Uterus (tissue), 4 donors: ENCODE results near the gene USHBP1. TPM values are rescaled to one million over a fixed set of nuclear protein-coding genes. Genes with fewer than 3 reads are reported as not detected.

ENCODE experiments used
- DNase-seq, 2 donors: peaks; one replicate each; pipeline ENCODE4 v3.0.0-alpha.2; 2019 to 2020
- H3K27ac ChIP-seq, 2 donors: fragments of 200-600 bp; sonication (generic); 1 replicate in 1 of 2; 2 replicates in 1 of 2; pipeline ENCODE4 v1.5.1; 2016 to 2018
- H3K27me3 ChIP-seq, 2 donors: fragments of 200-600 bp; sonication (generic); one replicate each; pipeline ENCODE4 v1.5.1; 2018 to 2019; ENCODE audit warnings: control low read depth in 1 of 2
- H3K36me3 ChIP-seq, 2 donors: fragments of 200-600 bp; sonication (generic); one replicate each; pipeline ENCODE4 v1.5.1; 2019; ENCODE audit warnings: control low read depth in 1 of 2
- H3K4me1 ChIP-seq, 2 donors: fragments of 200-600 bp; sonication (generic); one replicate each; pipeline ENCODE4 v1.5.1; 2018 to 2019; ENCODE audit warnings: control low read depth in 1 of 2
- H3K4me3 ChIP-seq, 2 donors: fragments of 200-600 bp; sonication (generic); 1 replicate in 1 of 2; 2 replicates in 1 of 2; pipeline ENCODE4 v1.5.1; 2018 to 2019; ENCODE audit warnings: mild to moderate bottlenecking in 1 of 2
- H3K9me3 ChIP-seq, 2 donors: fragments of 200-600 bp; sonication (generic); one replicate each; pipeline ENCODE4 v1.5.1; 2019; ENCODE audit warnings: control low read depth in 1 of 2
- POLR2A ChIP-seq, 2 donors: fragments of 450-650 bp; IDR thresholded peaks; one replicate each; pipeline ENCODE4 v1.6.1; 2016; ENCODE audit warnings: antibody characterized with exemption in 2 of 2, mild to moderate bottlenecking in 1 of 2, moderate library complexity in 1 of 2
- intact Hi-C: fragments of 100-400 bp; cut with DNase I; formaldehyde crosslinking; loops from one replicate; pipeline ENCODE4 v1.15.1; 2023; ENCODE audit warnings: low total_unique reads
- total RNA-seq, 4 donors: library from RNA; depleted of rRNA in 3 of 4; stranded (reverse); fragments of >200 nt in 3 of 4; gene quantifications; one replicate each; pipeline versions ENCODE4 v1.1.0 to v1.2.4, GENCODE V29; 2014 to 2023
- TF ChIP-seq, protein P1 (sequence below), 4 experiments: fragments of 200-600 bp in 2 of 4; fragments of 450-650 bp in 2 of 4; sonication (generic) in 2 of 4; IDR thresholded peaks; one replicate each; pipeline ENCODE4 v1.5.1; 2016 to 2019; ENCODE audit warnings: antibody characterized with exemption in 4 of 4, mild to moderate bottlenecking in 2 of 4, moderate library complexity in 1 of 4
- donor health status: DM: yes; HTN: yes; CAD: no.

The USHBP1 gene
- total RNA-seq, 4 donors from 2014 or later: 3.5 to 23.8 (median 13.0) TPM

DNA sequence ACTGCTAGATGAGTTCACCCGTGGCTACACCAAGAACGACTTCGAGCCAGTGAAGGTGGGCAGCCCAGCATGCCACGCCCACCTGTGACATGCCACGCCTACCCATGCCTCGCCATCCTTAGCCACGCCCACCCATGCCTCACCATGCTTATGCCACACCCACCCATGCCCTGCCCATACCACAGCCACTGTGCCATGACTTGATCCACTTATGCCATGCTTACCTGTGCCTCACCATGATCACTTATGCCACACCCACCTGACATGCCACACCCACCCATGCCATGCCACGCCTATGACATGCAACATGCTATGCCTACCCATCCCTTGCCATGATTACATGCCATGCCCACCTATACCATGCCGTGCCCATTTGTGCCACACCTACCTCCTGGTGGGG lies 62.3 kb downstream of the USHBP1 start:
- H3K4me3 ChIP-seq: no peak overlapping the region
- H3K27me3 ChIP-seq: no peaks in the 10 kb centered on the region
- intact Hi-C loops: no loop called here
- no peak for DNase-seq
- H3K4me1 ChIP-seq: no peaks in the 10 kb centered on the region
- H3K36me3 ChIP-seq: no peaks in the 10 kb centered on the region
- TF ChIP-seq POLR2A (IDR thresholded peaks at IDR 0.05): no peak
- TF ChIP-seq, protein P1, sequence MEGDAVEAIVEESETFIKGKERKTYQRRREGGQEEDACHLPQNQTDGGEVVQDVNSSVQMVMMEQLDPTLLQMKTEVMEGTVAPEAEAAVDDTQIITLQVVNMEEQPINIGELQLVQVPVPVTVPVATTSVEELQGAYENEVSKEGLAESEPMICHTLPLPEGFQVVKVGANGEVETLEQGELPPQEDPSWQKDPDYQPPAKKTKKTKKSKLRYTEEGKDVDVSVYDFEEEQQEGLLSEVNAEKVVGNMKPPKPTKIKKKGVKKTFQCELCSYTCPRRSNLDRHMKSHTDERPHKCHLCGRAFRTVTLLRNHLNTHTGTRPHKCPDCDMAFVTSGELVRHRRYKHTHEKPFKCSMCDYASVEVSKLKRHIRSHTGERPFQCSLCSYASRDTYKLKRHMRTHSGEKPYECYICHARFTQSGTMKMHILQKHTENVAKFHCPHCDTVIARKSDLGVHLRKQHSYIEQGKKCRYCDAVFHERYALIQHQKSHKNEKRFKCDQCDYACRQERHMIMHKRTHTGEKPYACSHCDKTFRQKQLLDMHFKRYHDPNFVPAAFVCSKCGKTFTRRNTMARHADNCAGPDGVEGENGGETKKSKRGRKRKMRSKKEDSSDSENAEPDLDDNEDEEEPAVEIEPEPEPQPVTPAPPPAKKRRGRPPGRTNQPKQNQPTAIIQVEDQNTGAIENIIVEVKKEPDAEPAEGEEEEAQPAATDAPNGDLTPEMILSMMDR (IDR thresholded peaks at IDR 0.05): no peak
- no peak overlapping the region for H3K27ac ChIP-seq
- no peaks in the 10 kb centered on the region for H3K9me3 ChIP-seq

DNA sequence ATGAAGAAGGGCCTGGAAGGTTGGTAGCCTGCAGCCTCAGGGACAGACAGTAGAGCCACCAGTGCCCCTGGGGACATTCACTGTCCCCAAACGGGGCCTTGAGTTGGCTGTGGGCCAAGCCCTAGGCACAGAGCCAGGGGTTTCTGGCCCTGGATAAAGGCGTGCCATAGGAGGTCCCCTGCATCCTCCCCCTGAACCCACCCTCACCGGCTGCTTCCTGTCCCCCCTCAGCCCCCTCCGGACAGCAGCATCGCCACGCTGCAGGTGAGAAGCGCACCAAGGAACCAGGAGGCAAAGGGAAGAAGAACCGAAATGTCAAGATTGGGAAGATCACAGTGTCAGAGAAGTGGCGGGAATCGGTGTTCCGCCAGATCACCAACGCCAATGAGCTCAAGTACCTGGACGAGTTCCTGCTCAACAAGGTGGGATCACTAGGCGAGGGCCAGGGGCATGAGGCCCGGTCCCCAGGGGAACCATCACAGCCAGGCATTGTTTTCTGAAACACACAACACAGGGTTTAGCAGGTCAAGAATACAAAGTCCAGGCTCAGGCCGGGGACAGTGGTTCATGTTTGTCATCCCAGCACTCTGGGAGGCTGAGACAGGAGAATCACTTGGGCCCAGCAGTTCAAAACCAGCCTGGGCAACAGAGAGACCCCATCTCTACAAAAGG lies 64.0 kb downstream of the USHBP1 start:
- no peaks in the 10 kb centered on the region for H3K4me1 ChIP-seq
- H3K27me3 ChIP-seq: no peaks in the 10 kb centered on the region
- intact Hi-C loops: no loop called here
- no peak overlapping the region for H3K27ac ChIP-seq
- TF ChIP-seq, protein P1 (IDR thresholded peaks at IDR 0.05): no peak
- no peak for TF ChIP-seq POLR2A (IDR thresholded peaks at IDR 0.05)
- no peak for DNase-seq
- no peaks in the 10 kb centered on the region for H3K36me3 ChIP-seq
- no peaks in the 10 kb centered on the region for H3K9me3 ChIP-seq
- H3K4me3 ChIP-seq: no peak overlapping the region

Other genes with a start within 250 kb of the USHBP1 start
- gene CPAMD8, start 237.9 kb downstream of the USHBP1 start, total RNA-seq: 10 to 100 TPM in 3 of 4 donors, 1 to 10 TPM in 1; 2.8 to 18.3 (median 15.7) TPM
- gene HAUS8, start 189.3 kb downstream of the USHBP1 start, total RNA-seq: 10 to 100 TPM in 2 of 4 donors, 1 to 10 TPM in 2; 2.6 to 11.5 (median 6.9) TPM
- 100 to 1,000 TPM in 1 of 4 donors, 10 to 100 TPM in 3; 17.6 to 117 (median 54.1) TPM for gene MYO9B, start 189.0 kb downstream of the USHBP1 start, total RNA-seq
- gene USE1, start 49.4 kb downstream of the USHBP1 start, total RNA-seq: 10 to 100 TPM; 11.5 to 43.5 (median 22.2) TPM
- gene OCEL1, start 38.5 kb downstream of the USHBP1 start, total RNA-seq: 10 to 100 TPM in 2 of 4 donors, 1 to 10 TPM in 1, not detected in 1; 5.9 to 32.6 (median 17.6) TPM
- 10 to 100 TPM; 14.3 to 45.0 (median 36.0) TPM for gene NR2F6, start 18.8 kb downstream of the USHBP1 start, total RNA-seq
- 100 to 1,000 TPM in 2 of 4 donors, 10 to 100 TPM in 2; 58.1 to 240 (median 97.2) TPM for gene BABAM1, start 2.7 kb upstream of the USHBP1 start, total RNA-seq
- 1 to 10 TPM in 2 of 4 donors, not detected in 2; 1.6 to 2.4 TPM for gene ANKLE1, start 17.2 kb upstream of the USHBP1 start, total RNA-seq
- gene ABHD8, start 38.7 kb upstream of the USHBP1 start, total RNA-seq: 100 to 1,000 TPM in 1 of 4 donors, 10 to 100 TPM in 2, 1 to 10 TPM in 1; 9.0 to 115 (median 19.2) TPM
- gene MRPL34, start 41.1 kb upstream of the USHBP1 start, total RNA-seq: 100 to 1,000 TPM in 2 of 4 donors, 10 to 100 TPM in 2; 30.9 to 289 (median 97.2) TPM
- 10 to 100 TPM in 2 of 4 donors, 1 to 10 TPM in 2; 2.8 to 22.2 (median 8.9) TPM for gene DDA1, start 44.8 kb upstream of the USHBP1 start, total RNA-seq
- 10 to 100 TPM in 1 of 4 donors, 1 to 10 TPM in 2, under 1 TPM in 1; 0.51 to 12.6 (median 7.6) TPM for gene ANO8, start 70.1 kb upstream of the USHBP1 start, total RNA-seq
- gene GTPBP3, start 72.8 kb upstream of the USHBP1 start, total RNA-seq: 10 to 100 TPM in 3 of 4 donors, under 1 TPM in 1; 0.88 to 31.2 (median 24.4) TPM
- 100 to 1,000 TPM in 2 of 4 donors, 10 to 100 TPM in 1, 1 to 10 TPM in 1; 4.7 to 204 (median 87.4) TPM for gene PLVAP, start 112.6 kb upstream of the USHBP1 start, total RNA-seq
- gene CCDC194, start 129.5 kb upstream of the USHBP1 start, total RNA-seq: 1 to 10 TPM in 1 of 4 donors, not detected in 3; 2.5 TPM
- gene BST2, start 140.9 kb upstream of the USHBP1 start, total RNA-seq: 100 to 1,000 TPM in 3 of 4 donors, 10 to 100 TPM in 1; 84.6 to 267 (median 195) TPM
- 10 to 100 TPM in 3 of 4 donors, 1 to 10 TPM in 1; 3.8 to 46.7 (median 26.5) TPM for gene MVB12A, start 155.3 kb upstream of the USHBP1 start, total RNA-seq
- 10 to 100 TPM in 1 of 4 donors, 1 to 10 TPM in 2, not detected in 1; 2.2 to 16.5 (median 3.9) TPM for gene TMEM221, start 183.9 kb upstream of the USHBP1 start, total RNA-seq
- gene NXNL1, start 196.2 kb upstream of the USHBP1 start, total RNA-seq: not detected
- 10 to 100 TPM in 3 of 4 donors, 1 to 10 TPM in 1; 7.1 to 36.5 (median 26.9) TPM for gene SLC27A1, start 205.8 kb upstream of the USHBP1 start, total RNA-seq
- 10 to 100 TPM; 16.9 to 41.0 (median 34.1) TPM for gene PGLS, start 246.9 kb upstream of the USHBP1 start, total RNA-seq